ENCODE results near the gene CCNL2. TPM values are rescaled to one million over a fixed set of nuclear protein-coding genes. Genes with fewer than 3 reads are reported as not detected.

CCNL2 gene
- total RNA-seq, 2 experiments from 2014 or later = 120 to 124 TPM

DNA sequence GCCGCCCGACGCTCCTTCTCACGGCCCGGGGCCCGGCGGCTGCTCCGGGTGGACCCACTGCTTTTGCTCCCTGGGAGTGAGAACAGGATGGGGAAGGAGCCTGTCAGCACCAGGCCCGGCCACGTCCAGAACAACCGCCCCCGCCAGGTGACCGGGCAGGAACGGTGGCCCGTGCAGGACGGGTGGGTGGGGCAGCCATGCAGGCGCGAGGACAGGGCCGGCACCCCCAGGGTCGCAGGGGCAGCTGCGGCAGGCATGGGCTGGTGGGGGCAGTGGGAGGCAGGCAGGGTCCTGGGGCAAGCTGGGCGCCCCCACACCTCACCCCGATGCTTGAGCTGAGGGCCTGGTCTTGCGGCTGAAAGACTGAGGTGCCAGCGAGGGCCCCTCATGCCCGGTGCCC lies 62.7 kb downstream of the CCNL2 start:
- Mint-ChIP-seq H3K36me3 (peaks cover 11% of the 10 kb centered on the region), H3K27me3 (no peaks in the 10 kb centered on the region), H3K9me3 (ENCODE audit: low read depth) (peaks cover 3% of the 10 kb centered on the region), H3K4me1 (no peaks in the 10 kb centered on the region), H3K27ac (no peak overlapping the region), H3K4me3 (no peak overlapping the region)
- CTCF ChIA-PET = no interaction called here
- ATAC-seq = no peak
- no peak for DNase-seq

DNA sequence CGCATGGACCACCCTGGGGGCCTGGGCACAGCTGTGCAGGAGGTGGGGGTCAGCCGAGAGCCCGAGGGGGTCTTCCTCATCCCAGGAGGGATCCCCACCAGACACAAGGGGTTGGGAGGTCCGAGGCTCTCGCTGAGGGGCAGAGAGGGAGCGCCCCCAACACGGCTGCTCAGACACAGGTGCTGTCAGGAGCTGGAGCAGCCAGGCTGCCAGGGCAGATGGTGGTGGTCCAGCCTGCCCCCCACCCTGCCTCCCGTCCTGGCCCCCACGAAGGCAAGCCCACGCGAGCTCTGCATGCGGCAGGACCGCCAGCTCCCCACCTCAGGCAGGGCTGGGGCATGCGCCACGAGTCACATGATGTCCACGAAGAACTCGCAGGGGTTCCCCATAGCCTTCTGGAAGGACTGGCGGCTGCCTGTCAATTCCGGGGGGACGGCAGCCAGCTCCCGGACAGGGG lies 63.3 kb downstream of the CCNL2 start:
- H3K4me1 Mint-ChIP-seq = no peaks in the 10 kb centered on the region

More for the DNA sequence above, 63.3 kb downstream of the CCNL2 start:
- Mint-ChIP-seq H3K9me3 (ENCODE audit: low read depth) (peaks cover under 1% of the 10 kb centered on the region), H3K4me3 (no peak overlapping the region), H3K27me3 (no peaks in the 10 kb centered on the region), H3K36me3 (peaks cover 5% of the 10 kb centered on the region), H3K27ac (no peak overlapping the region)
- CTCF ChIA-PET = no interaction called here
- no peak for ATAC-seq
- DNase-seq = no peak

Small RNA genes lying within 50 kb of the gene (microRNA-seq; reads per million reads assigned to microRNA genes)
- gene MIR6808 = not detected

Other genes with a start within 250 kb of the CCNL2 start
- not detected for gene TTLL10, start 225.5 kb downstream of the CCNL2 start, total RNA-seq
- 100 to 1,000 TPM in 1 of 2 experiments, 10 to 100 TPM in 1; 28.1 to 156 TPM for gene TNFRSF18, start 192.7 kb downstream of the CCNL2 start, total RNA-seq
- 10 to 100 TPM in 1 of 2 experiments, 1 to 10 TPM in 1; 8.1 to 72.4 TPM for gene TNFRSF4, start 185.2 kb downstream of the CCNL2 start, total RNA-seq
- 100 to 1,000 TPM; 109 to 144 TPM for gene SDF4, start 167.3 kb downstream of the CCNL2 start, total RNA-seq
- gene B3GALT6, start 167.1 kb downstream of the CCNL2 start, total RNA-seq = 10 to 100 TPM; 17.6 to 25.5 TPM
- 1 to 10 TPM; 2.0 to 2.6 TPM for gene C1QTNF12, start 152.6 kb downstream of the CCNL2 start, total RNA-seq
- gene UBE2J2, start 125.5 kb downstream of the CCNL2 start, total RNA-seq = 10 to 100 TPM; 71.3 to 83.3 TPM
- 1 to 10 TPM; 4.7 to 5.0 TPM for gene SCNN1D, start 118.9 kb downstream of the CCNL2 start, total RNA-seq
- 10 to 100 TPM; 71.7 to 99.9 TPM for gene ACAP3, start 91.4 kb downstream of the CCNL2 start, total RNA-seq
- 10 to 100 TPM; 26.3 to 27.2 TPM for gene PUSL1, start 90.7 kb downstream of the CCNL2 start, total RNA-seq
- 100 to 1,000 TPM; 126 to 135 TPM for gene INTS11, start 74.7 kb downstream of the CCNL2 start, total RNA-seq
- gene CPTP, start 74.5 kb downstream of the CCNL2 start, total RNA-seq = 10 to 100 TPM; 17.6 to 18.5 TPM
- gene TAS1R3, start 68.1 kb downstream of the CCNL2 start, total RNA-seq = under 1 TPM; 0.77 to 0.82 TPM
- gene DVL1, start 49.9 kb downstream of the CCNL2 start, total RNA-seq = 10 to 100 TPM; 35.2 to 42.0 TPM
- under 1 TPM in 1 of 2 experiments, not detected in 1; 0.61 TPM for gene MXRA8, start 40.8 kb downstream of the CCNL2 start, total RNA-seq
- 100 to 1,000 TPM; 139 to 141 TPM for gene AURKAIP1, start 24.1 kb downstream of the CCNL2 start, total RNA-seq
- 100 to 1,000 TPM in 1 of 2 experiments, 10 to 100 TPM in 1; 95.2 to 130 TPM for gene MRPL20, start 8.0 kb upstream of the CCNL2 start, total RNA-seq
- not detected for gene ANKRD65, start 21.9 kb upstream of the CCNL2 start, total RNA-seq
- gene VWA1, start 36.4 kb upstream of the CCNL2 start, total RNA-seq = under 1 TPM; 0.20 to 0.28 TPM
- under 1 TPM; 0.38 to 0.87 TPM for gene ATAD3C, start 50.4 kb upstream of the CCNL2 start, total RNA-seq
- gene ATAD3B, start 72.4 kb upstream of the CCNL2 start, total RNA-seq = 10 to 100 TPM; 46.5 to 63.3 TPM
- gene ATAD3A, start 112.8 kb upstream of the CCNL2 start, total RNA-seq = 10 to 100 TPM; 45.1 to 58.9 TPM
- gene TMEM240, start 141.3 kb upstream of the CCNL2 start, total RNA-seq = under 1 TPM; 0.38 to 0.61 TPM
- 100 to 1,000 TPM; 114 to 132 TPM for gene SSU72, start 175.5 kb upstream of the CCNL2 start, total RNA-seq
- 1 to 10 TPM; 3.1 to 4.4 TPM for gene FNDC10, start 200.8 kb upstream of the CCNL2 start, total RNA-seq
- gene MIB2, start 216.2 kb upstream of the CCNL2 start, total RNA-seq = 10 to 100 TPM; 40.0 to 48.3 TPM
- gene MMP23B, start 232.8 kb upstream of the CCNL2 start, total RNA-seq = 1 to 10 TPM in 1 of 2 experiments, under 1 TPM in 1; 0.79 to 1.2 TPM